ENCODE measurements around the gene PANK1.

GRCh38 chr10:89534826-89535166 is 110.2 kb downstream of the PANK1 start:
- TF ChIP-seq POLR2A (IDR thresholded peaks at IDR 0.05) (no peak), CTCF (IDR thresholded peaks at IDR 0.05 in 4 of 5, conservative IDR thresholded peaks at IDR 0.05 in 1 of 5) (no peak)

All from gastrocnemius medialis (tissue), 4 donors.